NCI-H82 (cell line): ENCODE results near the gene ZNF740.
A peak's percentile ranks its signal among the peaks of the same experiment; 100 is the strongest.
"Not testable (repeated sequence)": the region's sequence is repeated elsewhere in the genome, so short reads cannot be mapped to it uniquely, and the experiment has no call there.

Source experiments
- DNase-seq: peaks from one replicate; lab custom pipeline; 2025; lab: John Stamatoyannopoulos, UW

ZNF740 gene, protein sequence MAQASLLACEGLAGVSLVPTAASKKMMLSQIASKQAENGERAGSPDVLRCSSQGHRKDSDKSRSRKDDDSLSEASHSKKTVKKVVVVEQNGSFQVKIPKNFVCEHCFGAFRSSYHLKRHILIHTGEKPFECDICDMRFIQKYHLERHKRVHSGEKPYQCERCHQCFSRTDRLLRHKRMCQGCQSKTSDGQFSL

DNA sequence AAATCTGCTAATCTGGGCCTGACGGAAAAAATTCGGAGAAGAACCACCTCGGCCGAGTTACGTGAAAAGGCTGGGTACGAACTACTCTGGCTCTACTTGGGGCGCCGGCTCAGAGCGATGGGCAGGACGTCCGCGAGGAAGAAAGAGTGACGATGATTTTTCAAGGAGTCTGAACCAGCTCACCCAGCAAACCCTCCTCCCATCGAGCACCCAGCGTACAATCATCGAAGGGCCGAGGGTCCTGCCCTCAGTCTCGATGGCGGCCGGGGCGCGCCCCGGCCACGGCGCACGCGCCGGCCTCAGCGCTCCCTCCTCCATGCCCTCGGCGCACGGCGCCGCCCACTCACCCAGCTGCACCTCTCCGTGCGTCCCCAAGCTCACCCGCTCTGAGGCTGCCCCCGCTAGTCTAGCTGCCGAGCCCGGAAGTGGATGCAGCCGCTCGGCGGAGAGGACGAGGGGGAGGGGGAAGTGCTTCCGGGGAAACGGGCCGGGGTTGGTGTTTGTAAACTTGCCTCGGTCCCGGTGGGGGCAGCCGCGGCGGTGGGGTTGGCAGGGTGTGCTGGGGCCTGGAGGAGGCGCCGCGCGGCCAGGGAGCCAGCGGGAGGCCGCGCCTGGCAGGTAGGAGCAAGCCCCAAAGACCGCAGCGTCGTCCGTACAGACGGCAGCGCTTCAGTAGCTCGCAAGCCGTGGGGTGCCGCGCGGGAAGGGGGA lies at the start of gene ZNF740, which contains the start of gene CSAD:
Gene ZNF740 (plus strand): TSS at position 503 of the 711 bp plus-strand sequence. CDS start 1,262 bp downstream, outside the sequence.
Gene CSAD (minus strand): TSS at position 706 of the 711 bp plus-strand sequence. CDS start 7,455 bp downstream, outside the sequence.
- DNase-seq: peak; percentile 99

DNA sequence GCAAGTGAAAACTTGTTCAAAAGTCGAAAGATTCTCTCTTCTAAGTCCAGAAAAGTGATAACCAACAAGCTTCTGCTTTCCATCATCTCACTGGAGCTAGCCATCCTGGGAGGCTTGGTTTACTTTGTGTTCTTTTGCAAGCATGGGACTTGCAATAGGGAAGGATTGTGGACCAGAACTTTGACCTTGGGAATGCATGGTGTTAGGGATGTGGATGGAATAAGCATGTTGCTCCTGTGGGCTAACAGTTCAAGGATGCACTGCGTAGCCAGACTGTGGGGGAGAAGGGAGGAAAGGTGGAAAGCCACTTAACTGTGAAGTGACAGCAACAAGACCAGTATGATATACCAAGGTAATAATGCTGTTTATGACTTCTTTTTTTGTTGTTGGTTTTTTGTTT lies 48.7 kb upstream of the ZNF740 start:
- DNase-seq: no peak

DNA sequence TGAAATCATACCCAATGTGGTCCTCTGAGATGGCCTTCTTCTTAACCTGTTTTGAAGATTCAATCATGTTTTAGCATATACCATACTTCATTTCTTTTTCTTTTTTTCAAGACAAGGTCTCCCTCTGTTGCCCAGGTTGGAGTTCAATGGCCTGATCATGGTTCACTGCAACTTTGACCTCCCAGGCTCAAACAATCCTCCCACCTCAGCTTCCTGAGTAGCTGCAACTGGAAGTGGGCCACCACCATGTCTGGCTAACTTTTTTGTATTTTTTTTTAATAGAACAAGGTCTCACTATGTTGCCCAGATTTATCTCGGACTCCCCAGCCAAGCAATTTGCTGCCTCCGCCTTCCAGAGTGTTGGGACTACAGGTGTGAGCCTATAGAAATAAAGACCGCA lies 46.8 kb upstream of the ZNF740 start:
- DNase-seq: no peak

DNA sequence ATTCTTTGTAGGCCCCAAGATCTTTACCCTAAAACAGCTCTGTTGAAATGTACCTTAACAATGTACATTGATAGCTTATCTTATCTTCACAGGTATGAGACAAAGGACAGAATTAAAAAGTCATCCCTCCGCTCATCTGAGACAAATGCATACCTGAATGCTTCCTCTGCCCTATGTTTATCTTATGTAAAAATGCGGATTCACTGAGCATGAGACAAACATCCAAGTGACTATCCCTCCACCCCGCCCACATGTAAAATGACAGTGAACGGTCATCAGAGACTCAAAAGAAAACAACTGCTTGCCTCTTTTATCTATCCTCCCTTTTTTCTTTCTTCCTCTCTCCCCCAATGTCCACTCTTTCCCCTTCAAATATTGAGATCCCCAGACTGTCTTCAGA lies 37.2 kb upstream of the ZNF740 start:
- no peak for DNase-seq

DNA sequence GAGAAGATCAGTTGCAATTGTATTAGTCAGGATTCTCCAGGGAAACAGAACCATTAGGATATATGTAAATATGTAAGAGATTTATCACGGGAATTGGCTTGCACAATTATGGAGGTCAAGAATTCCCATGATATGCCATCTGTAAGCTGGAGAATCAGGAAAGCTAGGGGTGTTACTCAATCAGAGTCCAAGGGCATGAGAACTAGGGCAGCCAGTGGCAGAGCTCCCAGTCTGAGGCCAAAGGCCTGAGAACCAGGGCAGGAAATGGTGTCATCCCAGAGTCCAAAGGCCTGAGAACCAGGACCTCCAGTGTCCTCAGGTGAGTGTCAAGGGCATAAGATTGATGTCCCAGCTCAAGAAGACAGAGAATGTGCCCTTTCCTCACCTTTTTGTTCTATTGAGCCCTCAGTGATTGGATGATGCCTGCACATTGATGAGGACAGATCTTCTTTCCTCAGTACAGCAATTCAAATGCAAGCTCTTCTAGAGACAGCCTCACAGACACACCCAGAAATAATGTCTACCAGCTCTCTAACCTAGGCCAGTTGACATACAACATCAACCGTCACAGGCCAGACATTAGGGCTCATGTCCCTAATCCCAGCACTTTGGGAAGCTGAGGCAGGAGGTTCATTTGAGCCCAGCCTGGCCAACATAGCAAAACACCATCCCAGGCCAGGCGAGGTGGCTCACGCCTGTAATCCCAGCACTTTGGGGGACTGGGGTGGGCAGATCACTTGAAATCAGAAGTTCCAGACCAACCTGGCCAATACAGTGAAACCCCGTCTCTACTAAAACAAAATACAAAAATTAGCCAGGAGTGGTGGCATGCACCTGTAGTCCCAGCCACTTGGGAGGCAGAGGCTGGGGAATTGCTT lies 34.9 kb upstream of the ZNF740 start:
- DNase-seq: no peak

DNA sequence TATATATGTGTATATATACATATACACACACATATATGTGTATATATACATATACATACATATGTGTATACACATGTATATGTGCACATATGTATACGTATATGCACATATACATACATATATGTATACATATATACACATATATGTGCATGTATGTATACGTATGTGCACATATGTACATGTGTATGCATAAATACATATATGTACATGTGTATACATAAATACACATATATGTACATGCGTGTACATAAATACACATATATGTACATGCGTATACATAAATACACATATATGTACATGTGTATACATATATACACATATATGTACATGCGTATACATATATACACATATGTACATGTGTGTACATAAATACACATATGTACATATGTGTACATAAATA lies 33.3 kb upstream of the ZNF740 start:
- DNase-seq: no peak

DNA sequence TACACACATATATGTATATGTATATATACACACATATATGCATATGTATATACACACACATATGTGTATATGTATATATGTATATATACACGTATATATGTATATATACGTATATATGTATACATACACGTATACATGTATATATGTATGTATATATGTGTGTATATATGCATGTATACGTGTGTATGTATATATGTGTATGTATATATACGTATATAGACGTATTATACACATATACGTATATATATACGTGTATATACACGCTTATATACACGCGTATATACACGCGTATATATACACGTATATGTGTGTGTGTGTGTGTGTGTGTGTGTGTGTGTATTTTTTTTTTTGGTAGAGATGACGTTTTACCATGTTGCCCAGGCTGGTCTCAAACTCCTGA lies 32.9 kb upstream of the ZNF740 start:
- DNase-seq: no peak

DNA sequence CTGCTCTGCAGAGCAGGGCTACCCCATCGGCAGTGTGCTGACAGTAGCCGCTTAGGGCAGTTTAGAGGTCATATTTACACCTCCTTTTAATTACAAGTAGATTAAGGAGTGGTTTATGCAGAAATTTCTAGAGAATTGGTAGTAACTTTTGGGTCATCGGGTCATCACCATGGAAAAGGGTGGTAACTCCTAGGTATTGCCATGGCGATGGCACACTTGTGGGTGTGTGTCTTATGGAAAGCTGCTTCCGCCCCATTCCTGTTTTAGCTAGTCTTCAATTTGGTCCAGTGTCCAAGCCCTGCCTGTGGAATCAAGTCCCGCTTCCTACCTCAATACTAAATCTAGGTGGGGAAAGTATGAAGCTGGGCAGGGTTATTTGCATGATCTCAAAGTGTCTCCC lies 29.5 kb upstream of the ZNF740 start:
- no peak for DNase-seq

DNA sequence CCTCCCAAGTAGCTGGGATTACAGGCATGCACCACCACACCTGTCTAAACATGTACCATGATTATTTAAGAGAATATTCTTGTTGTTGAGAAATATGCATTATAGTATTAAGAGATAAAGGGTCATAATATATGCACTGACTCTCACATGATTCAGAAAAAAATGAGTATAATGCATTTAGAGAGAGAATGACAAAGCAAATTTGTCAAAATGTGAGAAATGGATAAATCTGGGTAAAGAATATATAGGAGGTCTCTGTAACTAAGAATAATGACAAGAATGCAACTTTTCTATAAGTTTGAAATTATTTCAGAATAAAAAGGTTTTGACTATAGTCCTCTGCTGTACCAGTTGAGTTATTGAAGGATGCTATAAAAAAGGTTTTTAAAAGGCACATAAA lies 28.1 kb upstream of the ZNF740 start:
- no peak for DNase-seq

DNA sequence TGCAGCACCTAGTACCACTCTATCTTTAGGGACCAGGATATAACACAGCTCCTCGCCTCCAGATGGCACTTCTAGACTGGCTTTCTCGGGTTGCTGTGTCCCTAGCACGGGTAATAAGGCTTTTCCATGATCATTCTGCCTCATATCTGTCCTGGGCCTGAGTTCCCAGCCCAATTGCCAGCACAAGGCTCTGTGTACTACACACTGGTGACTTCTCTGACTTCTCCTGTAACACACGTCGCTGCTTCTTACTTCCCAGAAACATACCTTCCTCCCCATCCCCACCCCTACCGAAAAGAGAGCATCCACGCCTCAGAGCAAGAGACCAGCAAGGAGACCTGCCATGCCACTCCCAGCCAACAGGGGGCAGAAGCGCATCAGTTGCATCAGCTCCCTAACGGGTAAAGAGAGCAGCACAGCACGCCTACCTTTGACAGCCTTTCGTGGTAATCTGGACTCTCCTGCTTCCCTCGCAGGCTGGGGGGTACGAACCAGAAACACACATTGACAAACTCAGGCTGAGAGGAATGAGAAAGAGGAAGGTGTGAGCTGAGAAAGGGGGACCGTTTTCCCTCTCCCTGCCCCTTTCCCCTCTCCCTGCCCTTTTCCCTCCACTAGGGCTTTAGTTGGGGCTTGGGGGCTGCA lies 21.2 kb upstream of the ZNF740 start:
- peak; percentile 90 for DNase-seq

DNA sequence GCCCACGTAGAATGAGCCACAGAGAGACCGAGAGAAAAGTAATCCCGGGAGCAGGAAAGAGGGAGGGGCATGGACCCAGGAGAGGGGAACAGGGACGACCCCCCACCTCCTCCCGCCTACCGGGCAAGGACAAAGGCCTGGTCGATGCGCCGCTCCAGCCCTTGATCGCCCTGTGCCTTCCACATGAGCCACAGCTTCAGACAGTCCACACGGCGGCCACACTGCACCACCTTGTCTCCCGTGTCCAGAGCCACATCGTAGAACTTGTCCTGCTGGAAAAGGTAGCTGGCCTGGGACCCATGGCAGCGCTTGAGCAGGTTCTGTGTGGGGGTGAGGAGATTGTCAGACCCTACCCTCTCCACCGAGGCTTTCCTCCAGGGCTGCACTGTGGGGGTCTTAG lies 20.5 kb upstream of the ZNF740 start:
- DNase-seq: no peak

DNA sequence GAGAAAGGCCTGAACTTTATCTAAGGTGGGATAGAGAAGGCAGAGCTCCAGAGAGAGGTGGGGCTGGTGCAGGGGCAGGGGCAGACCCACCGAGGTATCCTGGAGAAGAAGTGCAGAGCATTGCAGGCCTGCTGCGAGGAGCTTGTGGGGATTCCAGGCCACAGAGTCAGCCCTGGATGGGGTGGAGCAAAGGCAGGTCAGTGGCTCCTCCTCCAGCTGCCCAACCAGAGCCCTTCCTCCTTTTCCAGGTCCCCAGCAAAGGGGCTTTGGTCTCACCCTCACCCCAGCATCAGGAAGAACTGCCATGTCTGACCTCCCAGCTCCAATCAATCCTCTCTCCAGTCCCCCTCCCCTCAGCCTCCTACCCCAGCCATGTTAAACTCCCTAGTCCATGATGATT lies 19.8 kb upstream of the ZNF740 start:
- DNase-seq: no peak

DNA sequence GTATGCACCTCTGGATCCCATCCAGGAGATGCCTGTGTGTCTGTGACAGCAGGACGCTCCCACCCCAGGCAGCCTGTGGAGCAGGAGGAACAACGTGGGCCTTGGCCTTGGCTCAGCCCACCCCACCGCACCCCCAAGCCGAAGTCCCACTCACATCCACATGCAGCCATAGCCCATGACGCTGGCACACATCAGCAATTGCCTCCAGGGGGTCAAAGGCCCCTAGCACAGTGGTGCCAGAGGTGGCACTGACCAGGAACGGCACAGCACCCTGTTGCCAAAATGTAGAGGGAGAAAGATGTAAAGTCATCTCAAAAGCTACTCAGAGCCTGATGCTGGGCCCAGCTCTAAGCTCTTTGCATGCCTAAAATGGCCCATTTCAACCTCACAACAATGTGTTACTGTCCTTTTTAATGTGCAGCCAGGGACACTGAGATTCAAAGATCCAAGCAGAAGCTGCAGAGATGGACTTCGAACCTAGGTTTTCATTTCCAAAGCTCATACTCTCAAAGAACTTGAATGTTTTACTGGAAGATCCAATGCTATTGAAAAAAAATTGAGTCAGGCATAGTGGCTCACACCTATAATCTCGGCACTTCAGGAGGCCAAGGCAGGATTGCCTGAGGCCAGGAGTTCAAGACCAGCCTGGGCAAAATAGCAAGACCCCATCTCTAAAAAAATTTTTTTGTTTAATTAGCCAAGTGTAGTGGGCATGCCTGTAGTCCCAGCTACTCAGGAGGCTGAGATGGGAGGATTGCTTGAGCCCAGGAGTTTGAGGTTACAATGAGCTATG lies 19.2 kb upstream of the ZNF740 start:
- DNase-seq: no peak

DNA sequence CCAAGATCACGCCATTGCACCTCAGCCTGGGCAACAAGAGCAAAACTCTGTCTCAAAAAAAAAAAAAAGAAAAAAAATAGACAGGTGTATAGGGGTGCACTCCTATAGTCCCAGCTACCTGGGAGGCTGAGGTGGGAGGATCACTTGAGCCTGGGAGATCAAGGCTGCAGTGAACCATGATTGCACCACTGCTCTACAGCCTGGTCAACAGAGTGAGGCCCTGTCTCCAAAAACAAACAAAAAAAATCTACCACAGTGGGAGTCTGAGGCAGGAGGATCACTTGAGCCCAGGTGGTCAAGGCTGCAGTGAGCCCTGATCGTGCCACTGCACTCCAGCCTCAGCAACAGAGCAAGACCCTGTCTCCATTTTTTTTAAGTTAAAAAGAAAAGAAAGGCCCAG lies 17.5 kb upstream of the ZNF740 start:
- DNase-seq: not testable (repeated sequence)

DNA sequence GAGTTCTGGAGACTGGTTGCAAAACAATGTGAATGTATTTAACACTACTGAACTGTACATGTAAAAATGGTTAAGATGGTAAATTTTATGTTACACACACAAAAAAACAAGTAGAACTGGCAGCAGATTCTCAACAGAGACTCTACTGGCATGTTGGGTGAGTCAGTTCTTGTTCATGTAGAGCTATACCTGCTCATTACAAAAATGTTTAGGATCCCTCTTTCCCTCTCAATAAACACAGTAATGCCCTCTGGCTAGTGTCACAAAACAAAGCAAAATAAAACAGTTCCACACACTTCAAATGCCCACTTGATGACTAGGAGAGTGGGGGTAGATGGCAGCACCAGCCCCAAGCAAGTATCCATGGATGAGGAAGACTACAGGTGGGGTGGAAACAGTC lies 13.7 kb upstream of the ZNF740 start:
- no peak for DNase-seq

DNA sequence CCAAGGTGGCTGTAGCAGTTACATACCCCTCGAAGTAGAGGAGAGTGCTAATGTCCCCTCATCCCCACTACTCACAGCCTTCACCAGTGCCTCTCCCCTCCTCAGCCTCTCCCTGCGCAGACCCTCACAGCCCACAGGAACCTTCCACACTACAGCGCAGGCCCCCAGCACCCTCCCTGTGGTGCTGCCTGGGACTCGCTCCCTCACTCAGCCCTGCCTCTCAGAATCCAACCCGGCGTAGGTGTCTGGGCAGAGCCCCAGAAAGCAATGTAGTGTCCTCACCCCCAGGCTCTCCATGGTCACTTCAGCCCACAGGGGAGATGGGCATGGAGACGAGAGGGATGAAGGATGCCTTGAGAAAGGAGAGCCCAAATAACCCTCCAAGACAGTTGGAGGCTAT lies 10.9 kb upstream of the ZNF740 start:
- DNase-seq: no peak

DNA sequence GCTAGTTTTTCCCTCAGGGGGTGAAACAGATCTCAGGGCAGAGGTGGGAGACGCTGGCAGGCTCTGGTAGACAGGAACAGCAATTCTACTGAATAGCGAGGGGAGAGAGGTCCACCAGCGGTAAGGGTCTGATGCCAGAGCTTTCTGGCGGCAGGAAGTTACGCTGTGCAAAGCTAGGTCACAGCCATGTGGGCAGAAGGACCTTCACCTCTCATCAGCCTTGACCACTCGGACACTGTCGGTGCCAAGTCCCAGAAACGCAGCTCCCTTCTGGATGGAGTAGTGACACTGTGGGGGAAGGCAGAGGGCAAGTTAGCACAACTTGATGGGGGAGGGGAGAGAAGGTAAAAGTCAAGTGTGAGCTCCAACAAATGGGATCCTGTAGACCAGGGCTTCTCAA lies 10.3 kb upstream of the ZNF740 start:
- DNase-seq: no peak

DNA sequence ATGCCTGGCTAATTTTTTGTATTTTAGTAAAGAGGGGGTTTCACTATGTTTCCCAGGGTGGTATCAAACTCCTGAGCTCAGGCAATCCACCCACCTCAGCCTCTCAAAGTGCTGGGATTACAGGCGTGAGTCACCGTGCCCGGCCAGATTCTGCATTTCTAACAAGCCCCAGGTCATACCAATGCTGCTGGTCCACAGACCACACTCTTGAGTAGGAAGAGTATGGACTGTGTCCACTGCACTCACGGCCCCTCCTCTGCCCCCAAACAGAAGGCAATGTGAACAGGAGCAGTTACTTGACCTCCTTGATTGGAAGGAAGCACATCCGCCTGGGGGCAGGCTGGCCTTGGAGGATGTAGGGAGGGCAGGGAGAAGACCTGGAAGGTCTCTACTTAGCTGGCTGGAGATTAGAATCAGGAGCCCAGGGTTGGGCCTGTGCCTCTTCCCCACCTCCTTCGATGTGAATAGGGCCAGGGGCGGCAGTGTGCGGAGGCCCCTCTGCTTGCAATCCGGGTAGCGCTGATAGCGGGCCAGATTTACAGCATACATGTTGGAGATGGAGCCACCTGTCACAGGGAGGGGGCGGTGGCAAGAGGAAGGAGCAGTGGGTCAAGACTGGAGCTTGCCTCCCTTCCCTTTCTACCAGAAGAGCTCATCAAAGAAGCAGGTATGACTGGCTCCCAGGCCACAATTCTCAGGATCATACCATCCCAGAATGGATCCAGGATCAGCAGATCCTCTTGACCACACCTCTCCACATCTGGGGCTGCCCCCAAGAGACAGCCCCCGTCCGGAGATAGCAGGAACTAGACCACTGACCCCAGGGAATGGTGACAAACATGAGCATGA lies 9.4 kb upstream of the ZNF740 start:
- DNase-seq: peak; percentile 37

DNA sequence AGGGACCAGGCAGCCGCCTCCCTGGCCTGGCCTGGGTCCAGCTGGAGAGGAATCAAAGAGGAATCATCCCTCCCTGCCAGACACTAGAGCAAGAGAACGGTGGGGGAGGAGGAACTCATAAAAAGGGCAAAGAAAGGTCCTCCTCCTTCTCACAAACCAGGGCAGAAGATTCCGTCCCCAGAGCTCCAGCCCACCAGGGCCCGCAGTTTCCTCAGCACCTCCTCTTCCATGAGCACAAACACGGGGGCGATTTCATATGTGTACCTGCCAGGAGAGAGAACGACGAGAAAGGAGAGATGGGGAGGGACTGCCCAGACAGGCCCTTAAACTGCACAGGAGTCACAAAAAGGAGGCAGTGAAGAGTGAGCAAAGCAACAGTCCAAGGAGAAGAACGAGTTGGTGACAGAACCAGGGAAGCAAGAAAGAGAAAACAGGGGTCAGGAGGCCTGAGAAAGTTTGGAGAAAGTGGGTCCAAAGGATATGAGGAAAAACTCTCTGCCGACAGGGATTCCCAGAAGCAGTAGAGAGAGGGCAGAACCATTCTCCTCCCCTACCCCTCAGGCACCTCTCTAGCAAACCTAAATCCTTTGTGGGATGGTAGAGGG lies 8.7 kb upstream of the ZNF740 start:
- no peak for DNase-seq

DNA sequence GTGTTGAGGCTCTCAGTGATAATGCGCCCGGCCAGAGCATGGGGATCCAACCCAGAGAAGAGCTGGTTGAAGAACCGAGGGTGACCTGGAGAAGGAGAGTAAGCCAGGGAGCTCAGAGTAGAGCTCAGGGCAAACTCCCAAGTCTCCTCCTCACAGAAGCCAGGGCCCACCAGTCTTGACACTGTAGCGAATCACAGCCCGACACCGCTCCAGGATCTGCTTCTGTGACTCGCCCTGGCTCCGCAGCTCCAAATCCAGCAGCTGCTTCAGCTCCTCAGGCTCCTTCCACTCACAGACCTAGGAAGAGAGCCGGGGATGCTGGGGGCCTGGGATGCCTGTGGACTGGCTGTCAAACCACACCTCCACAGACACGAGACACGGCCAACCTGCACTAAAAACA lies 8.2 kb upstream of the ZNF740 start:
- DNase-seq: no peak
